Osteocyte (in vitro differentiated cells): ENCODE results near the gene GNAQ. TPM values are rescaled to one million over a fixed set of nuclear protein-coding genes. Genes with fewer than 3 reads are reported as not detected.
A peak's percentile ranks its signal among the peaks of the same experiment; 100 is the strongest.

ENCODE experiments used
- DNase-seq: peaks from one replicate; pipeline ENCODE4 v3.0.0; 2021; ENCODE audit warnings: mixed read lengths; ENCODE audit not compliant: unreplicated experiment; ENCODE audit errors: extremely low spot score
- H3K27ac Mint-ChIP-seq: one replicate; pipeline ENCODE4 v1.8.0; 2021; ENCODE audit warnings: mild to moderate bottlenecking, mixed read lengths; ENCODE audit not compliant: unreplicated experiment
- H3K27me3 Mint-ChIP-seq: one replicate; pipeline ENCODE4 v1.8.0; 2021; ENCODE audit warnings: mixed read lengths; ENCODE audit not compliant: unreplicated experiment
- H3K36me3 Mint-ChIP-seq: one replicate; pipeline ENCODE4 v1.8.0; 2021; ENCODE audit warnings: mixed read lengths; ENCODE audit not compliant: unreplicated experiment
- H3K4me1 Mint-ChIP-seq: one replicate; pipeline ENCODE4 v1.8.0; 2021; ENCODE audit warnings: mixed read lengths; ENCODE audit not compliant: unreplicated experiment
- H3K4me3 Mint-ChIP-seq: one replicate; pipeline ENCODE4 v1.8.0; 2021; ENCODE audit warnings: mild to moderate bottlenecking, moderate library complexity, mixed read lengths; ENCODE audit not compliant: unreplicated experiment
- H3K9me3 Mint-ChIP-seq: one replicate; pipeline ENCODE4 v1.8.0; 2021; ENCODE audit warnings: mixed read lengths; ENCODE audit not compliant: unreplicated experiment
- total RNA-seq: library from RNA; stranded (reverse); gene quantifications from 2 replicates; pipeline ENCODE4 v1.2.1, GENCODE V29; 2021
- TF ChIP-seq, protein P1 (sequence below): fragments of 200-600 bp; sonication (generic); IDR thresholded peaks from 2 replicates; pipeline ENCODE4 v1.5.0; 2021; ENCODE audit warnings: antibody characterized with exemption, mild to moderate bottlenecking, moderate library complexity

The GNAQ gene
- total RNA-seq, 1 donor from 2014 or later, result 65.9 TPM

GRCh38 chr9:78011049-78011448 lies 20.6 kb downstream of the GNAQ start:
- no peak for DNase-seq
- no peaks in the 10 kb centered on the region for H3K9me3 Mint-ChIP-seq
- TF ChIP-seq, protein P1, sequence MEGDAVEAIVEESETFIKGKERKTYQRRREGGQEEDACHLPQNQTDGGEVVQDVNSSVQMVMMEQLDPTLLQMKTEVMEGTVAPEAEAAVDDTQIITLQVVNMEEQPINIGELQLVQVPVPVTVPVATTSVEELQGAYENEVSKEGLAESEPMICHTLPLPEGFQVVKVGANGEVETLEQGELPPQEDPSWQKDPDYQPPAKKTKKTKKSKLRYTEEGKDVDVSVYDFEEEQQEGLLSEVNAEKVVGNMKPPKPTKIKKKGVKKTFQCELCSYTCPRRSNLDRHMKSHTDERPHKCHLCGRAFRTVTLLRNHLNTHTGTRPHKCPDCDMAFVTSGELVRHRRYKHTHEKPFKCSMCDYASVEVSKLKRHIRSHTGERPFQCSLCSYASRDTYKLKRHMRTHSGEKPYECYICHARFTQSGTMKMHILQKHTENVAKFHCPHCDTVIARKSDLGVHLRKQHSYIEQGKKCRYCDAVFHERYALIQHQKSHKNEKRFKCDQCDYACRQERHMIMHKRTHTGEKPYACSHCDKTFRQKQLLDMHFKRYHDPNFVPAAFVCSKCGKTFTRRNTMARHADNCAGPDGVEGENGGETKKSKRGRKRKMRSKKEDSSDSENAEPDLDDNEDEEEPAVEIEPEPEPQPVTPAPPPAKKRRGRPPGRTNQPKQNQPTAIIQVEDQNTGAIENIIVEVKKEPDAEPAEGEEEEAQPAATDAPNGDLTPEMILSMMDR, result no peak
- no peaks in the 10 kb centered on the region for H3K27me3 Mint-ChIP-seq
- H3K27ac Mint-ChIP-seq, result peak overlapping the region; percentile 73
- peaks cover 60% of the 10 kb centered on the region for H3K4me1 Mint-ChIP-seq
- H3K36me3 Mint-ChIP-seq, result no peaks in the 10 kb centered on the region
- H3K4me3 Mint-ChIP-seq, result no peak overlapping the region

GRCh38 chr9:78010445-78010844 lies 21.2 kb downstream of the GNAQ start:
- peaks cover 62% of the 10 kb centered on the region for H3K4me1 Mint-ChIP-seq
- TF ChIP-seq, protein P1, result no peak
- H3K27me3 Mint-ChIP-seq, result no peaks in the 10 kb centered on the region
- no peaks in the 10 kb centered on the region for H3K36me3 Mint-ChIP-seq
- peak overlapping the region; percentile 73 for H3K27ac Mint-ChIP-seq
- no peak overlapping the region for H3K4me3 Mint-ChIP-seq
- H3K9me3 Mint-ChIP-seq, result no peaks in the 10 kb centered on the region
- DNase-seq, result no peak

- no peaks in the 10 kb centered on the region for H3K27me3 Mint-ChIP-seq
- no peaks in the 10 kb centered on the region for H3K36me3 Mint-ChIP-seq
- no peaks in the 10 kb centered on the region for H3K9me3 Mint-ChIP-seq
- H3K4me3 Mint-ChIP-seq, result no peak overlapping the region
- H3K4me1 Mint-ChIP-seq, result peaks cover 59% of the 10 kb centered on the region
- TF ChIP-seq, protein P1, result no peak
- H3K27ac Mint-ChIP-seq, result peak overlapping the region; percentile 27
- DNase-seq, result no peak
Measured at GRCh38 chr9:78009186-78009585, 22.4 kb downstream of the GNAQ start.

DNA sequence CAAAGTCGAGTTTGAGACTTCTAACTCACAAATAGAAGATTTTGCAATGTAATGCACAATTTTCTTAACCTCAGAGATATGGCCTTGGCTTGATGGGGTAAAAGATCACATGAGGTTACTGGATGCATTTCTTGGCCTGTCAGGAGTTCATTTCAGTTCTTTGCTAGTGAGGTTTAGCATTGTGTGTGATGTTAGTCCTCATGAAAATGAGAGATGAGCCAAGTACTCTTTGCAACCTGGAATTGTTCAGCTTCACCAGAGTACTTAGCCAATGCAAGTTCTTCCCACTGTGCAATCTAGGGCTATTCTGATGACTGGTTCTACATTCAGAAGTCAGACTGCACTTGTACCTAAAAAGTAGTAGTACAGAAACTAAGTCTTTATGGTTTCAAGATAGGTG lies 24.9 kb downstream of the GNAQ start:
- Mint-ChIP-seq H3K4me3 (no peak overlapping the region), H3K9me3 (no peaks in the 10 kb centered on the region), H3K27me3 (no peaks in the 10 kb centered on the region), H3K36me3 (no peaks in the 10 kb centered on the region), H3K4me1 (peaks cover 59% of the 10 kb centered on the region), H3K27ac (no peak overlapping the region)
- no peak for DNase-seq
- TF ChIP-seq, protein P1, result no peak

- no peak for DNase-seq
- no peaks in the 10 kb centered on the region for H3K9me3 Mint-ChIP-seq
- TF ChIP-seq, protein P1, result no peak
- no peak overlapping the region for H3K27ac Mint-ChIP-seq
- no peak overlapping the region for H3K4me3 Mint-ChIP-seq
- no peaks in the 10 kb centered on the region for H3K27me3 Mint-ChIP-seq
- H3K36me3 Mint-ChIP-seq, result no peaks in the 10 kb centered on the region
- peaks cover 59% of the 10 kb centered on the region for H3K4me1 Mint-ChIP-seq
Measured at GRCh38 chr9:78005231-78006002, 26.2 kb downstream of the GNAQ start.
